SIG-M5 (cell line): ENCODE measurements around the gene HDHD5.

ENCODE experiments used
- DNase-seq: peaks from one replicate; lab custom pipeline; 2025; lab: John Stamatoyannopoulos, UW

Gene HDHD5

GRCh38 chr22:17105143-17106129 lies 53.6 kb downstream of the HDHD5 start:
- no peak for DNase-seq

GRCh38 chr22:17104336-17104935 lies 54.6 kb downstream of the HDHD5 start:
- no peak for DNase-seq

GRCh38 chr22:17103351-17103750 lies 55.7 kb downstream of the HDHD5 start:
- DNase-seq, result no peak

- DNase-seq, result no peak
Measured at GRCh38 chr22:17102297-17102667, 56.8 kb downstream of the HDHD5 start.

- no peak for DNase-seq
Measured at GRCh38 chr22:17101475-17102296, 57.4 kb downstream of the HDHD5 start.

- no peak for DNase-seq
Measured at GRCh38 chr22:17100621-17101020, 58.5 kb downstream of the HDHD5 start.

GRCh38 chr22:17098379-17098819 lies 60.7 kb downstream of the HDHD5 start:
- DNase-seq, result peak; percentile 97

- DNase-seq, result no peak
Measured at GRCh38 chr22:17097701-17098100, 61.4 kb downstream of the HDHD5 start.

- DNase-seq, result no peak
Measured at GRCh38 chr22:17097062-17097461, 62.0 kb downstream of the HDHD5 start.

GRCh38 chr22:17096071-17096470 lies 63.0 kb downstream of the HDHD5 start:
- no peak for DNase-seq

- no peak for DNase-seq
Measured at GRCh38 chr22:17095538-17095937, 63.5 kb downstream of the HDHD5 start.

GRCh38 chr22:17093081-17093480 lies 66.0 kb downstream of the HDHD5 start:
- no peak for DNase-seq

GRCh38 chr22:17091851-17092250 lies 67.2 kb downstream of the HDHD5 start:
- no peak for DNase-seq

- DNase-seq, result no peak
Measured at GRCh38 chr22:17090550-17090949, 68.5 kb downstream of the HDHD5 start.
